Neuronal stem cell (in vitro differentiated cells): Measurements from ENCODE around the gene MACROH2A2.

ENCODE experiments used
- DNase-seq: peaks from one replicate; pipeline ENCODE4 v3.0.0-alpha.2; 2013; ENCODE audit warnings: low spot score
- H2AFZ ChIP-seq: one replicate; pipeline ENCODE4 v1.6.1; 2013; ENCODE audit warnings: mild to moderate bottlenecking, low read length, inconsistent platforms
- H2AK5ac ChIP-seq: 2 replicates; pipeline ENCODE4 v1.6.1; 2013; ENCODE audit warnings: low read depth, mild to moderate bottlenecking, inconsistent platforms, low read length, moderate library complexity, mixed read lengths
- H2BK120ac ChIP-seq: 2 replicates; pipeline ENCODE4 v1.6.1; 2013; ENCODE audit warnings: low read depth, mild to moderate bottlenecking, inconsistent platforms, low read length, moderate library complexity, mixed read lengths
- H2BK12ac ChIP-seq: one replicate; pipeline ENCODE4 v1.6.1; 2013; ENCODE audit warnings: low read length, inconsistent platforms
- H2BK15ac ChIP-seq: 2 replicates; pipeline ENCODE4 v1.6.1; 2013; ENCODE audit warnings: mild to moderate bottlenecking, low read length, inconsistent platforms, mixed read lengths
- H2BK5ac ChIP-seq: one replicate; pipeline ENCODE4 v1.6.1; 2013; ENCODE audit warnings: inconsistent platforms, mild to moderate bottlenecking, low read length, moderate library complexity
- H3K14ac ChIP-seq: one replicate; pipeline ENCODE4 v1.6.1; 2013; ENCODE audit warnings: low read length, inconsistent platforms
- H3K18ac ChIP-seq: 2 replicates; pipeline ENCODE4 v1.6.1; 2013; ENCODE audit warnings: low read length, inconsistent platforms
- H3K23ac ChIP-seq: 2 replicates; pipeline ENCODE4 v1.6.1; 2013; ENCODE audit warnings: low read depth, mild to moderate bottlenecking, mixed read lengths, low read length, inconsistent platforms; ENCODE audit not compliant: poor library complexity
- H3K27ac ChIP-seq: replicated peaks from 3 replicates; pipeline ENCODE4 v1.5.1; 2013; ENCODE audit warnings: low read length, inconsistent platforms
- H3K27me3 ChIP-seq, 3 experiments: 2 replicates each; pipeline ENCODE4 v1.6.1; 2013; ENCODE audit warnings: low read length in 3 of 3, mild to moderate bottlenecking in 2 of 3, inconsistent platforms in 1 of 3, low read depth in 1 of 3, mixed read lengths in 1 of 3, moderate library complexity in 1 of 3; ENCODE audit not compliant: control insufficient read depth in 3 of 3, insufficient read depth in 3 of 3
- H3K36me3 ChIP-seq, 2 donors: replicated peaks in 1 of 2; 2 replicates each; pipeline ENCODE4 v1.6.1; 2013; ENCODE audit warnings: low read length in 2 of 2; ENCODE audit not compliant: control insufficient read depth in 2 of 2, insufficient read depth in 2 of 2
- H3K4ac ChIP-seq: 2 replicates; pipeline ENCODE4 v1.6.1; 2013; ENCODE audit warnings: inconsistent platforms, mild to moderate bottlenecking, low read length, moderate library complexity
- H3K4me1 ChIP-seq, 2 donors: 1 replicate in 1 of 2; 2 replicates in 1 of 2; pipeline ENCODE4 v1.6.1; 2013; ENCODE audit warnings: low read length in 2 of 2, low read depth in 1 of 2; ENCODE audit not compliant: control insufficient read depth in 2 of 2, insufficient read depth in 1 of 2
- H3K4me2 ChIP-seq: one replicate; pipeline ENCODE4 v1.6.1; 2013; ENCODE audit warnings: mild to moderate bottlenecking, low read length, inconsistent platforms; ENCODE audit not compliant: insufficient read depth, poor library complexity, severe bottlenecking
- H3K4me3 ChIP-seq, 2 donors: 2 replicates each; pipeline ENCODE4 v1.5.1; 2013; ENCODE audit warnings: low read length in 2 of 2, mild to moderate bottlenecking in 2 of 2, inconsistent platforms in 1 of 2, moderate library complexity in 1 of 2
- H3K79me1 ChIP-seq: one replicate; pipeline ENCODE4 v1.6.1; 2013; ENCODE audit warnings: low read depth, mild to moderate bottlenecking, inconsistent platforms, low read length, moderate library complexity
- H3K9ac ChIP-seq: one replicate; pipeline ENCODE4 v1.6.1; 2013; ENCODE audit warnings: mild to moderate bottlenecking, low read depth, low read length, inconsistent platforms; ENCODE audit not compliant: poor library complexity
- H3K9me3 ChIP-seq, 2 donors: replicated peaks in 1 of 2; 2 replicates each; pipeline versions ENCODE3 to v1.6.1; 2013; ENCODE audit warnings: low read length in 2 of 2, mild to moderate bottlenecking in 2 of 2, inconsistent platforms in 1 of 2, low read depth in 1 of 2, mixed read lengths in 1 of 2, moderate library complexity in 1 of 2; ENCODE audit not compliant: control insufficient read depth in 2 of 2, insufficient read depth in 1 of 2
- H4K8ac ChIP-seq: one replicate; pipeline ENCODE4 v1.6.1; 2013; ENCODE audit warnings: low read depth, mild to moderate bottlenecking, inconsistent platforms, low read length, moderate library complexity
- H4K91ac ChIP-seq: one replicate; pipeline ENCODE4 v1.6.1; 2013; ENCODE audit warnings: low read length, low read depth, mild to moderate bottlenecking, inconsistent platforms; ENCODE audit not compliant: poor library complexity
- WGBS, 2 donors: extraction: QIAGEN DNeasy Blood & Tissue Kit; methylation state at CpG; one replicate each; pipeline ENCODE4 v1.1.7; 2013; ENCODE audit warnings: missing lambda C conversion rate in 2 of 2, mixed read lengths in 1 of 2; ENCODE audit not compliant: insufficient read length in 2 of 2, insufficient replicate concordance in 1 of 2; ENCODE audit errors: extremely low coverage in 2 of 2; 5-methylcytosine and 5-hydroxymethylcytosine counted together

The MACROH2A2 gene

DNA sequence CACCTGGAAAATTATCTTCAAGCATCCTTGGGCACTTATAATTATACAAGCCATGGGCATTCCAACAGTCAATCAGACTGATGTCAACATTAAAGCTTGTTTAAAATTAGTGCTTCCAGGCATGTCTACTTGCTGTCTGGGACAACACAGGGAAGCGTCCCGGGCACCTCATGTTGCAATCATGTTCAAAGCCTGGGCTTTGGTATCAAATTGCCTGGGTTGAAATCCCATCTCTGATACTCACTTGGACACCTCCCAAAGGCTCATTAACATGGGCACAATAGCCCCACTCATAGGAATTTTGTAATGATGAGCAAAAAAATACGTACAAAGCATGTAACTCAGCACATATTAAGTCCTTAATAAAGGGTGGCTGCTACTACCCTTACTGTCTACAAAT, 65.5 kb downstream of the MACROH2A2 start:
- DNase-seq = no peak
- H2BK15ac ChIP-seq = no peak overlapping the region
- H2AK5ac ChIP-seq = no peak overlapping the region
- H3K36me3 ChIP-seq = peaks cover 0 to 7% of the 10 kb centered on the region in 2 donors
- H2BK12ac ChIP-seq = no peak overlapping the region
- no peak overlapping the region for H4K8ac ChIP-seq
- H2BK5ac ChIP-seq = no peak overlapping the region
- H3K9ac ChIP-seq = no peak overlapping the region
- no peak overlapping the region for H3K23ac ChIP-seq
- H3K79me1 ChIP-seq = no peaks in the 10 kb centered on the region
- no peak overlapping the region for H3K27ac ChIP-seq
- no peak overlapping the region for H4K91ac ChIP-seq
- no peak overlapping the region for H3K4me2 ChIP-seq
- H2BK120ac ChIP-seq = no peak overlapping the region
- H3K4ac ChIP-seq = no peak overlapping the region
- no peak overlapping the region for H3K18ac ChIP-seq
- no peaks in the 10 kb centered on the region for H3K9me3 ChIP-seq
- H3K27me3 ChIP-seq = no peaks in the 10 kb centered on the region
- H3K4me3 ChIP-seq = no peak overlapping the region
- no peaks in the 10 kb centered on the region for H3K4me1 ChIP-seq
- no peak overlapping the region for H3K14ac ChIP-seq
- no peak overlapping the region for H2AFZ ChIP-seq
- WGBS, 2 donors = no CpG with 5 or more reads among the region's 3 CpGs

GRCh38 chr10:70119197-70119596, 66.6 kb downstream of the MACROH2A2 start:
- WGBS, 2 donors = no CpG with 5 or more reads among the region's 7 CpGs
- Histone ChIP-seq H3K9ac (no peak overlapping the region), H4K8ac (no peak overlapping the region), H3K79me1 (no peaks in the 10 kb centered on the region), H3K27me3 (no peaks in the 10 kb centered on the region), H2AFZ (no peak overlapping the region), H4K91ac (no peak overlapping the region), H3K4me3 (no peak overlapping the region), H3K4me1 (no peaks in the 10 kb centered on the region), H3K18ac (no peak overlapping the region), H3K14ac (no peak overlapping the region), H2AK5ac (no peak overlapping the region), H3K27ac (no peak overlapping the region), H3K9me3 (no peaks in the 10 kb centered on the region), H3K4me2 (no peak overlapping the region), H2BK15ac (no peak overlapping the region), H3K4ac (no peak overlapping the region), H2BK5ac (no peak overlapping the region), H2BK120ac (no peak overlapping the region), H2BK12ac (no peak overlapping the region), H3K23ac (no peak overlapping the region), H3K36me3 (no peaks in the 10 kb centered on the region)
- DNase-seq = no peak

DNA sequence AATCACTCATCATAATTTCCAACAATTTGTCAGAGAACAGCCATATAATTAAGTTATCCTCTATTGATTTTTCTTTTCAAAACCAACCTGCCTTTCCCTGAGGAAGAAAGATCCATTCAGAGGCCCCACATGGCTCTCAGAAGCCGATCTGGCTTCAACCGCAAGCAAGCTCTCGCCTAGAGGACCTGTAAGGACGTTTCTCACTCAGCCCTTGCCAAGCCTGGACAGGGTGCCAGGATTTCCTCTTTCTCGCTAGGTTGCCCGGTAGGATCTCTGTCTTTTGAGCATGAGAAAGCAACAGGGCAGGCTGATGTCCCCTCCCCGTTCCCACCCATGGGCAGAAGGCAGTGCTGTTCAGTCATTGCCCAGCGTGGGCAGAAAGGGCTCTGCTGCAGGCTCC, 67.0 kb downstream of the MACROH2A2 start:
- no peak overlapping the region for H3K14ac ChIP-seq
- no peak overlapping the region for H3K18ac ChIP-seq
- H2AK5ac ChIP-seq = no peak overlapping the region
- no peak for DNase-seq
- no peak overlapping the region for H3K4ac ChIP-seq
- H3K36me3 ChIP-seq = no peaks in the 10 kb centered on the region
- no peak overlapping the region for H2BK5ac ChIP-seq
- H3K9me3 ChIP-seq = no peaks in the 10 kb centered on the region
- H3K27ac ChIP-seq = no peak overlapping the region
- H2BK120ac ChIP-seq = no peak overlapping the region
- H3K4me1 ChIP-seq = no peaks in the 10 kb centered on the region
- no CpG with 5 or more reads among the region's 8 CpGs for WGBS, 2 donors
- no peak overlapping the region for H3K4me3 ChIP-seq
- no peak overlapping the region for H3K9ac ChIP-seq
- no peak overlapping the region for H3K23ac ChIP-seq
- H3K4me2 ChIP-seq = no peak overlapping the region
- H2AFZ ChIP-seq = no peak overlapping the region
- no peak overlapping the region for H2BK15ac ChIP-seq
- no peak overlapping the region for H4K91ac ChIP-seq
- H2BK12ac ChIP-seq = no peak overlapping the region
- no peak overlapping the region for H4K8ac ChIP-seq
- no peaks in the 10 kb centered on the region for H3K27me3 ChIP-seq
- H3K79me1 ChIP-seq = no peaks in the 10 kb centered on the region

- H3K23ac ChIP-seq = no peak overlapping the region
- H3K4ac ChIP-seq = no peak overlapping the region
- no peak overlapping the region for H3K9ac ChIP-seq
- H3K36me3 ChIP-seq = no peaks in the 10 kb centered on the region
- no peak overlapping the region for H2AK5ac ChIP-seq
- no peak overlapping the region for H4K91ac ChIP-seq
- no peak overlapping the region for H3K27ac ChIP-seq
- no peak overlapping the region for H3K4me3 ChIP-seq
- no peak overlapping the region for H2BK12ac ChIP-seq
- H4K8ac ChIP-seq = no peak overlapping the region
- H3K14ac ChIP-seq = no peak overlapping the region
- H3K18ac ChIP-seq = no peak overlapping the region
- no peaks in the 10 kb centered on the region for H3K79me1 ChIP-seq
- H2BK120ac ChIP-seq = no peak overlapping the region
- no CpG with 5 or more reads among the region's 6 CpGs for WGBS, 2 donors
- no peak for DNase-seq
- no peaks in the 10 kb centered on the region for H3K4me1 ChIP-seq
- no peak overlapping the region for H2AFZ ChIP-seq
- no peak overlapping the region for H2BK15ac ChIP-seq
- H3K27me3 ChIP-seq = no peaks in the 10 kb centered on the region
- H3K4me2 ChIP-seq = no peak overlapping the region
- no peak overlapping the region for H2BK5ac ChIP-seq
- no peaks in the 10 kb centered on the region for H3K9me3 ChIP-seq
These were observed 67.8 kb downstream of the MACROH2A2 start for GRCh38 chr10:70120417-70120816.
